GM12864 (cell line): ENCODE results near the gene FRMD4A.

Experiments
- DNase-seq: peaks from one replicate; pipeline ENCODE4 v3.0.0-alpha.2; 2011; ENCODE audit warnings: low read depth
- H3K4me3 ChIP-seq: 2 replicates; pipeline ENCODE4 v1.5.1; 2011; ENCODE audit warnings: mild to moderate bottlenecking, low read depth, low read length, control low read depth
- TF ChIP-seq, protein P1 (sequence below): IDR thresholded peaks from 2 replicates; pipeline ENCODE4 v1.5.1; 2011; ENCODE audit warnings: low read depth, mild to moderate bottlenecking, moderate library complexity, low read length, control low read depth, inconsistent platforms; ENCODE audit errors: missing control alignments

FRMD4A gene

DNA sequence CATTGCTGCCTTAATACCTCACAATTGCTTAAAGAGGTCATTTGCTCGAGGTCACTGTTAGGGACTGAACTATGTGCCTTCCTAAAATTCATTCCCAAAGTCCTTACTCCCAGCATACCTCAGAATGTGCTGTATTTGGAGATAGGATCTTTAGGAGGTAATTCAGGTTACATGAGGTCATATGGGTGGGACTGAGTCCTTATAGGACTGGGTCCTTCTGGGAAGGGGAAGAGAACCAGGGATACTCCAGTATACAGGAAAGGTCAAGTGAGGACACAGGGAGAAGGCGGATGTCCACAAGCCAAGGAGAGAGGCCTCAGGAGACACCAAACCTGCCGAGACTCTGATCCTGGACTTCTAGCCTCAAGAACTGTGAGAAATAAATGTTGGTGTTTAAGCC is 490.7 kb downstream of the FRMD4A start:
- H3K4me3 ChIP-seq: no peak overlapping the region
- no peak for DNase-seq
- TF ChIP-seq, protein P1, sequence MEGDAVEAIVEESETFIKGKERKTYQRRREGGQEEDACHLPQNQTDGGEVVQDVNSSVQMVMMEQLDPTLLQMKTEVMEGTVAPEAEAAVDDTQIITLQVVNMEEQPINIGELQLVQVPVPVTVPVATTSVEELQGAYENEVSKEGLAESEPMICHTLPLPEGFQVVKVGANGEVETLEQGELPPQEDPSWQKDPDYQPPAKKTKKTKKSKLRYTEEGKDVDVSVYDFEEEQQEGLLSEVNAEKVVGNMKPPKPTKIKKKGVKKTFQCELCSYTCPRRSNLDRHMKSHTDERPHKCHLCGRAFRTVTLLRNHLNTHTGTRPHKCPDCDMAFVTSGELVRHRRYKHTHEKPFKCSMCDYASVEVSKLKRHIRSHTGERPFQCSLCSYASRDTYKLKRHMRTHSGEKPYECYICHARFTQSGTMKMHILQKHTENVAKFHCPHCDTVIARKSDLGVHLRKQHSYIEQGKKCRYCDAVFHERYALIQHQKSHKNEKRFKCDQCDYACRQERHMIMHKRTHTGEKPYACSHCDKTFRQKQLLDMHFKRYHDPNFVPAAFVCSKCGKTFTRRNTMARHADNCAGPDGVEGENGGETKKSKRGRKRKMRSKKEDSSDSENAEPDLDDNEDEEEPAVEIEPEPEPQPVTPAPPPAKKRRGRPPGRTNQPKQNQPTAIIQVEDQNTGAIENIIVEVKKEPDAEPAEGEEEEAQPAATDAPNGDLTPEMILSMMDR: no peak

DNA sequence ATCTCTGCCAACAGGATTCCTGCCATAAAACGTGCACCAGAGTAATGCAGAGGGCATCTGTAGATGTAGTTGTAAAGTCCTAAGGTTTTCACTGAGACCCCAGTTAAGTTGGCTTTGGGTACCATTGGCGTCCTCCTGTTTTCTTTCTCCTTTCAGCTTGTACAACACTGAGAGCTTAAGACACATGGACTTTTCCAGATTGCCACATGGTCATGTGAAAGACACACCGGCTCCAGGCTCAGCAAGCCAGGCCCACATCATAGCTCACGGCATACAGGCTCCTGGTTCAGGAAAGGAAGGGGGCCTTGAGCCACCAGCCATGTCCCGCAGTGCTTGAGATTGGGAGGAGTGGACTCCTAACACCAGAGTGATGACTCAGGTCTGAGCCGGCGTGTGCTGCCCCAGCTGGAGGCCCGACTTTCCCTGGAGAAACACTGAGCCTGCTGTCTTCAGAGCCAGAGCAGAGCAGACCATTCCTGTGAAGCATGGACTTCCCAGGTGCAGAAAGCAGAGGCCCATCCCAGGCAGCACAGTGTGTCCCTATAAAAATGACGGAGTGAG is 491.2 kb downstream of the FRMD4A start:
- no peak overlapping the region for H3K4me3 ChIP-seq
- TF ChIP-seq, protein P1: no peak
- DNase-seq: no peak

DNA sequence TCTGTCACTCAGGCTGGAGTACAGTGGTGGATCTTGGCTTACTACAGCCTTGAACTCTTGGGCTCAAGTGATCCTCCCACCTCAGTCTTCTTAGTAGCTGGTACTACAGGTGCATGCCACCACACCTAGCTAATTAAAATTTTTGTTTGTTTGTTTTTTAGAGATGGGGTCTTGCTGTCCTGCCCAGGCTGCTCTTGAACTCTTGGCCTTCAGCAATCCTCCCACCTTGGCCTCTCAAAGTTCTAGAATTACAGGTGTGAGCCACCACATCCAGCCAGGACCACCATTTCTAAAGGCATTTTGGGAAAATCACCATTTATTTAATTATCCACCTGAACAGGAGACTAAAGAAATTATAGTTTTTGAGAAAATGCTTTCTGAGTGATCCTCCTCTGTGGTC is 491.7 kb downstream of the FRMD4A start:
- no peak for DNase-seq
- H3K4me3 ChIP-seq: no peak overlapping the region
- TF ChIP-seq, protein P1: no peak

DNA sequence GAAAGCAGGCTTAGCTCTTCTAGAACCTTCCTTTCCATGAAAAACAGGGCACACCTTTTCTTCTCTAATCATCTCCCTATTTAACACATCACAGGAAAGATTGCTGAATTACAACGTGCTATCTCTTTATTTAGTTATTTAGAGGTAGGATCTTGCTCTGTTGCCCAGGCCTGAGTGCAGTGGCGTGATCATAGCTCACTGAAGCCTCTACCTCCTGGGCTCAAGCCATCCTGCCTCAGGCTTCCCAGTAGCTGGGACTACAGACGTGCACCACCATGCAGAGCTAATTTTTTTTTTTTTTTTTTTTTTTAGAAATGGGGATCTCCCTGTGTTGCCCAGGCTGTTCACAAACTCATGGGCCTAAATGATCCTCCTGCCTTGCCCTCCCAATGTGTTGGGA is 492.8 kb downstream of the FRMD4A start:
- H3K4me3 ChIP-seq: no peak overlapping the region
- DNase-seq: no peak
- TF ChIP-seq, protein P1: no peak

DNA sequence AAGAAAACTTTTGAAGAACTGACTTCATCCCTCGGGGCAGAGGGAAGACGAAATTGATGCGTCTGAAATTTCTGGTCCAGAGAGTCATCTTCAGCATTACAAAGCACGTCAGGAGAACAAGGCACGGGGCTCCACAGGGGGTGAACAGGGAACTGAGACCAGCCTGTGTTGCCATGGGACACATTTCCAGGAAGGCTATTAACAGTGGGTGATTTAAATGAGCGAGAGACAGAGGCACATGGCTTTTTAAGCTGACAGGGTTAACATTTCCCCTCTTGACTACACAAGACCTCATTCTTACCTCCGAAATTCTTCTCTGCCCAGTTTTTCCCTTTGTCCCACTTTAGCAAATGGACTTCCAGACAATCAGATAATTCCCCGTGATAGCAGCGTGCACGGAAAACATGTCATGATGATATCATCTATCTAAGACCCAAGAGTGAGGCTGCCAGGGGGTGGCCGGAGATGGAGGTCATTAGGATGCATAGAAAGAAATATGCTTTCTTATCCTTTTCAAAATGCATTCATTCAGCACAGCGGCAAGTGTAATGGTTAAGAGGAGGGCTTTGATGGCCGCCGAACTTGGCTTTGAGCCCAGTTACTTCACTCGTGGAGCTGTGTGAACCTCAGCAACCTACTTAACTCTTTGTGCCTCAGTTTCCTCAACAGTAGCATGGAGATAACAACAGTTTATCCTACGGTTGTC is 496.0 kb downstream of the FRMD4A start:
- TF ChIP-seq, protein P1: no peak
- DNase-seq: no peak
- H3K4me3 ChIP-seq: no peak overlapping the region

DNA sequence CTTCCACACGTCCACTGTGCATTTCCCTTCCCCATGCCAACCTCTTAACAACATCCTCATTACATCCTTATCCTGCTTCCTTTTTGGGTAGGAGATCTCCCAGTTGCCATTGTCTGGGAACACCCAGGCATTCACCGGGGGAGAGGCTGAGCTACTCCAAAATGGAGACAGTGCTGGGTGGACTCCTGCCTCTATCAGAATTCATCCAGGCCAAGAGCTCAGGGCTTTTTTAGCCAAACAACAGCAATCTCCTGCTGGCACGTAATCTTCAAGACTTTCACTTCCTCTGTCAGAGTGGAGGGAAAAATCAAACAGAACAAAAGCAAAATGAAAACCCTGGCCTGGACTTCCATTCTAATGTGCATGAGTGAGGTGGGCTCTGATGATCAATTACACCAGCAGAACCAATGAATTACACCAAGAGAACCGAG is 499.0 kb downstream of the FRMD4A start:
- no peak overlapping the region for H3K4me3 ChIP-seq
- peak; percentile 48 for DNase-seq
- TF ChIP-seq, protein P1: no peak

DNA sequence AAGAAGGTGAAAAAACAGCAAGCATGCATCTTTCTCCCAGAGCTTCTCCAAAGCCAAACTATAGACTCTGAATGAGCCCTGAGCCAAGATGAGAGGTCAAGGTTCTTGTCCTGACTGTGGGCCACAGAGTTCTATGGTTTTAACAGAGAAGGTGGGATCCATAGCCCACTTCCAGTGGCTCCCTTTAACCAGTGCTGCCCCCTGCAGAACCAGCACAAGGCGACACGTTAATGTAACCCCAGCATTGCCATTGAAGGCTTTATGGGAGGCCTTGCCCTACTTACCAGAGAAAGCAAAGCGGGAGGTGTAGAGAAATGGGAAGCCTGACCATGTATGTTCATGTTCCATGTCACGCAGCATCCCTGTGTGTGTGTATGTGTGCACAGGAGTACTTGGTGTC is 500.3 kb downstream of the FRMD4A start:
- TF ChIP-seq, protein P1: no peak
- H3K4me3 ChIP-seq: no peak overlapping the region
- no peak for DNase-seq
